HG03378 (cell line): Measurements from ENCODE around the gene MC1R.
"Not testable (repeated sequence)": the region's sequence is repeated elsewhere in the genome, so short reads cannot be mapped to it uniquely, and the experiment has no call there.

ENCODE experiments used
- ATAC-seq: cut with Tn5 transposase; IDR thresholded peaks from one replicate; pipeline ENCODE4 v1.9.1; 2021; ENCODE audit warnings: mild to moderate bottlenecking, moderate library complexity; ENCODE audit not compliant: unreplicated experiment

Gene MC1R

DNA sequence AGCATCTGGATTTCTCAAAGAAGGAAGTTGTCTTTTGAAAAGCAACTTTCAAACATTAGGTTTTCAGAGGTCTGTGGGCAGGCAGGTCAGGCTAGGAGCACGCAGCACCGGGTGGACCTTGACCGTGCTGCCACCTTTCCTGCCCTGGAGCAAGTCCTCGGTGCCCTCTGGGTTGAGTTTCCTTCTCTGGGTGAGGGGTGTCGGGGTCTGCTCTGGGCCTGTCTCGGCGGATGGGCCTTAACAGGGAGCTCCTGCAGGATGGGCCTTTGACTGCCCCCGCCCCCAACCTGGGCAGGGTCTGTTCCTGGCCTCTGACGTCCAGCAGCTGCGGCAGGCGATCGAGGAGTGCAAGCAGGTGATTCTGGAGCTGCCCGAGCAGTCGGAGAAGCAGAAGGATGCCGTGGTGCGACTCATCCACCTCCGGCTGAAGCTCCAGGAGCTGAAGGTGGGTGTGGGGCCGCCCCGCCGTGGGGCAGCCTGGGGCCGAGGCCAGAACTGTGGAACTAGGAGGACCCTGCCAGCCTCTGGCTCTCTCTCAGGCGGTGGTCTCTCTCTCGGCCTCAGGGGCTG lies 38.6 kb downstream of the MC1R start:
- ATAC-seq: no peak

DNA sequence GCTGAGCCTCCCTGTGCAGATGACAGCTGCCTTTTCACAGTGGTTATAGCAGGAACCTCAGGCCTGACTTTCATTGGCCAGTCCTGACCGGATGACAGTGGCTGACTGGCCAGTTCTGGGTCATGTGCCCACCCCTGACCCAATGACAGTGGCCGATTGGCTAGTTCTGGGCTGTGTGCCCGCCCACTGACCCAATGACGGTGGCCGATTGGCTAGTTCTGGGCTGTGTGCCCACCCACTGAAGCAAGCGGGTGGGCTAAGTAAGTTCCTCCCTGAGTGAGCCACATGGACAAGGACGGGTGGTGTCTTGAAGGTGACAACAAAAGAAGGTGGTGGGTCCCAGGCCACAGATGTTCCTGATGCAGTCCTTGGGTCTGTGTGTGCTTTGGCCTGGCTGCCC lies 39.4 kb downstream of the MC1R start:
- ATAC-seq: no peak

DNA sequence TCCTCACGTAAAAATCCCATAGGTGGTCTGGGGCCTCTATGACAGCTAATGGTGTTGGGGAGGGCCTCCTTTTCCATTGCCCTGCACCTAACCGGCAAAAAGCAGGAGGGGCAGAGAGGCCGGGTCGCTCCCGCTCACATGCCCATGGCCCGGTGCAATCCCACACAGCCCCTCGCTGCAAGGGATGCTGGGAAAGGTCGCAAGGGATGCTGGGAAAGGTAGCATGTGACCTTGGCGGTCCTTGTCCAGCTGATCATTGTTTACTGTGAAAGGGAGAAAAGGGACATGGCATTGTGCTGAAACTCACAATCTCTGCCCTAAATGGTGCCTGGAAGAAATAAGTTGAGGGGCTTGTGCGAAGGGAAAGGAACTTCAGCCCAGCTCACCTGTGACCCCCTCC lies 39.9 kb downstream of the MC1R start:
- no peak for ATAC-seq

DNA sequence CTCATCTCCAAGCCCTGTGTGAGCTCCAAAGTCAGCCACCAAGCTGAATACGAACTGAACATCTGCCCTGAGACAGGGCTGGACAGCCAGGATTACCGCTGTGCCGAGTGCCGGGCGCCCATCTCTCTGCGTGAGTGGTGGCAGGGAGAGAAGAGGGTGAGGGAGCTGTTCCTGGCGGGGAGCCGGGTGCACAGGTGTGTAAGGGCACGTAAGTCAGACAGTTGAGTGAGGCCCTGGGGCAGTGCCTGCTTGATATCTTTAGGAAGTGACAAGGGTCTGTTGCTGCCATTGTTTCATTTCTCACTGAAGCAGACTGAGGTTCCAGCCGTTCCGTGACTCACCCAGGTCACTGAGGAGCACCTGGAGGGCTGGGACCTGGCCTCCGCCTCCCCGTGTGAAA lies 42.3 kb downstream of the MC1R start:
- ATAC-seq: no peak

DNA sequence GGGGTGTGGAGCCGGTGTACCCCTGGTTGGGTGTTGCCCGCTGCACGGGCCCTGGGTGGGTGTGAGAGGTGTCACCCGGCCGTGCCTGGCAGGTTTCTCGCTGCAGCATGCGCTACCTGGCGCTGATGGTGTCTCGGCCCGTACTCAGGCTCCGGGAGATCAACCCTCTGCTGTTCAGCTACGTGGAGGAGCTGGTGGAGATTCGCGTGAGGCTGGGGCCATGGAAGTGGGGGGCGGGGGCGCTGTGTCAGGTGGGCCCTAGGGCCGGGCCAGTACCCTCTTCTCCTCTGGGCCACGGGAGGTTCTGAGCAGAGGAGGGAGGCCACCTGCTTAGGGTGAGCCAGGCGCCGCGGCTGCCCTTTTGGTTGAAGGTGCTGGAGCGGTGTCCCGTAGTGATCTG lies 43.3 kb downstream of the MC1R start:
- no peak for ATAC-seq

DNA sequence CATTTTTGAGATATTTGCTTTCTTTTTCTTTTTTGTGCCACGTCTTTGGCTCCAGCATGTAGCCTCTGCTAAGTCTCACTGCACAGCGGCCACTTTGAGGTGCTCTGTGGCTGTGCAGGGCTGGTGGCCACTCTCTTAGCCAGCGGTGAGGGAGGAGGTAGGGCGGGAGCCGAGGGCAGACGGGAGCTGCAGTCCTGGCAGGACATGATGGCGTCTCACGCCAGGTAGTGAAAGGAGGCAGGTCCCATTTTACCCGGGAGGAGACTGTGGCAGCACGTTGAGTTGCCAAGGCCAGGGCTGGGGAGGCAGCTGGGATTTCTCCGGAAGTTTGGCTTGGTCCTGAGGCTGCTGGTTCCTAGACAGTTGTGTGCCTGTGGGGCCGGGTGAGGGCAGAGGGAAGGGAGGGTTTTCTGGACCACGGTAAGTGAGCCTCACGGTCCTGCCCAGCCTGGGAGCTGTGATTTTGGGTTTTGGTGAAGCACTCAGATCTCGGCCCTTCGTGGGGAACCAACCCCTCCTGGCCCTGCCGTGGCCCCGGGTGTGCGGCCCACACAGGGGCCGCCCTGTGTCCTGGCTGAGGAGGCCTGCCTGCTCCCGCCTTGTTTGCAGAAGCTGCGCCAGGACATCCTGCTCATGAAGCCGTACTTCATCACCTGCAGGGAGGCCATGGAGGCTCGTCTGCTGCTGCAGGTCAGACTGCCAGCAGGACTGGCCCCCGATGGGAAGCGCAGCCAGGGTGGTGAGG lies 44.3 kb downstream of the MC1R start:
- ATAC-seq: no peak

DNA sequence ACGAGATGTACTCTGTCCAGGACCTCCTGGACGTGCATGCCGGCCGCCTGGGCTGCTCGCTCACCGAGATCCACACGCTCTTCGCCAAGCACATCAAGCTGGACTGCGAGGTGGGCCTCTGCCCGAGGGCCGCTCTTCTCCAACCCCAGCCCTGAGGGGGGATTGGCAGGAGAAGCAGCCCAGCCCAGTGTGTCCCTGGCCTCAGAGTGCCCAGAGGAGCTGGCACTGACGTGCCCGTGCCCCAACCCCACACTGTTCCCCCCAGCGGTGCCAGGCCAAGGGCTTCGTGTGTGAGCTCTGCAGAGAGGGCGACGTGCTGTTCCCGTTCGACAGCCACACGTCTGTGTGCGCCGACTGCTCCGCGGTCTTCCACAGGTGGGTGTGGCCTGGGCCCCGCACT lies 45.5 kb downstream of the MC1R start:
- no peak for ATAC-seq

- ATAC-seq: no peak
Observed at GRCh38 chr16:89965447-89966225, 47.0 kb downstream of the MC1R start.

- ATAC-seq: no peak
Observed at GRCh38 chr16:89966756-89967155, 48.1 kb downstream of the MC1R start.

- not testable (repeated sequence) for ATAC-seq
Observed at GRCh38 chr16:89967436-89967835, 48.8 kb downstream of the MC1R start.

- not testable (repeated sequence) for ATAC-seq
Observed at GRCh38 chr16:89968074-89968473, 49.4 kb downstream of the MC1R start.

GRCh38 chr16:89969741-89970410 lies 51.2 kb downstream of the MC1R start:
- ATAC-seq: no peak
